ENCODE data around the gene VPS33A.
A peak's percentile ranks its signal among the peaks of the same experiment; 100 is the strongest.
"Not testable (repeated sequence)": the region's sequence is repeated elsewhere in the genome, so short reads cannot be mapped to it uniquely, and the experiment has no call there.

Gene VPS33A

DNA sequence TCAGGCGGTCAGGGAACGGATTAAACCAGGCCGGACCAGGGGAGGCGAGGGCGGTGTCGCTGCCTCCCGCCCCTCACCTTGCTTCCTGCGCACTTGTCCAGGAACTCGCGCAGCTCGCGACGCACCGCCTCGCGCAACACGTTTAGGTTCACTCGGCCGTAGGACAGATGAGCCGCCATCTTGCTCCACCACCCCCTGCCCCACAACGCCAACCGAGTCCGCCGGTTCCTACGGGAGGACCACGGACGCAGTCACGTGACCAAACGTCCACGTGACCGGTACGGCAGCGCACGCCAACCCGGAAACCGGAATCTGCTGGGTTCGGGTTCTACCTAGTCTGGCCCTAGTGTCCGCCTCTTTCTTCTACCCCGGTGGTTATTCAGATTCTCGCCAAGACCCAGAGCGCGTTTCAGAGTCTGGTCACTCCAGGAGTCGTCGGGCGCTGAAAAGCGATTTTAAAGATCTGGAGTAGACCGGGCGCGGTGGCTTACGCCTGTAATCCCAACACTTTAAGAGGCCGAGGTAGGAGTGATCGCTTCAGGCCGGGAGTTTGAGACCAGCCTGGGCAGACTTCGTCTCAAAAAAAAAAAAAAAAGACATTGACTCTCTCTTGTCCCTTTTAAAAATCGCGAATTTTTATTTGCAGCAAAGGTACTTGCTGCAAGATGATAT is at the start of gene VPS33A:
TSS of gene VPS33A (minus strand) at position 265 of the 672 bp plus-strand sequence. CDS start at position 179, 86 bp downstream.
- peak; percentile 97 for DNase-seq (ENCODE audit: low spot score)

DNA sequence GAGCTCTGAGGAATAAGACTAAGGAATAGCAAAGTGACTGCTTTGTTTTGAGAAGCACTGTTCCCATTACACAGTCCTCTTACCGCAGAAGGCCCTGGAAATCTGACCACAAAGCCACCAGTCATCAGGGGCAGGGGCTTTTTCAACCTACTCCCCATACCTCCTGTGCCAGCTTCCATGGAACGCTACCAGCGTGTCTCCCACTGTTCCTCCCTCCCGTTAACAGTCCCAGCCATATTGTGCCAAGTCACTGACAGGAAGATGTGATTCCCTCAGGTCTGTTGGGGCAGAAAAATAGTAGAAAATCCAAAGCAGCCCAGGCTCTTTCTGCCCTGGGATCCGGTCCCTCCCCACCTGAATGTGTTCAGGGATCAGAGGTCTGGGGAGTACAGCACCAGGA is 46.6 kb upstream of the VPS33A start:
- DNase-seq (ENCODE audit: low spot score): no peak

DNA sequence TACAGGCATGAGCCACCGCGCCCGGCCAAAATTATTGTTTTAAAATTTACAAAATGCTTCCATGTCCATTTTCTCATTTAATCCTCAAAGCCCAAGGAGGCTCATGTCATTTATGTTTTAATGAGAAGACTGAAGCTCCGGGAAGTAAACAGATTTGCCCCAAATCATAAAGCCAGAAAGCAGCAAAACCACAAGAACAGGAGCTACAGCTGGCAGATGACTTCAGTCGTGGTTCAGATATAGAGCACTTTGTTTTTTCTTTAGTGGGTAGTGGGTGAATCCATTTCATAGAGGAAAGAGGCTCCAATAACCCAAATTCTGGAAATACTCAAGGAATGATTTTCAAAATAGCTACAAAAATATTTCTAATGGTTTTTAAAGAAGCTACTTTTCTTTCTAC is 45.4 kb upstream of the VPS33A start:
- DNase-seq (ENCODE audit: low spot score): no peak

DNA sequence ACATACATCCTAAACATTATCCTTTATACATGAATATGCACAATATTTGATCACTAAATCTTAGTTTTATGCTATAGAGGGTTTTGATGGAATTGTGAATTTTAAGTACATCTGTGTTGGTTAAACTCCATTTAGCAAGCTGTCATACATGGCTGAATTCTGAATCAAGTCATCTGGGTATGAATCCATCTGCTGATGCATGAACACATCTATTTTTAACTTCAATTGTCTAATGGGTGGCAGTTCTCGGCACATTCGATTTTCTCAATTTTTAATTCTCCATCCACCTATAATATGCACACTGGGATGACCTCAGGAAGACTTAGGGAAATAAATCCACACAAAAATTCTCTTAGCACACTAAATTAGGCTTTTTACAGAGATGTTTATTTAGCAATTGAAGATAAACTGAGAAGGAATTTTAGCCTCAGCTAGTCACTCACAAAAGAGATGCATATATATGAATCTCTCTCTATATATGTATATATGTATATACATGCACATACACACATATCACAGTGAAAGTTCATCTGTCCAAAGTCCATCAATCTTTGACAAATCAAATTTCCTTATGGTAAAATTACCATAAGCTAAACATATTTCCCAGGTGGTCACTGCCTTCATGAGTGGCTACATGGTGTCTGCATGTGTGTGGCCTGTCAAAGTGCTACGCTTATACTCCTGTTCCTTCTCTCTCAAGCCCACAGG is 44.5 kb upstream of the VPS33A start:
- DNase-seq (ENCODE audit: low spot score): peak; percentile 24

DNA sequence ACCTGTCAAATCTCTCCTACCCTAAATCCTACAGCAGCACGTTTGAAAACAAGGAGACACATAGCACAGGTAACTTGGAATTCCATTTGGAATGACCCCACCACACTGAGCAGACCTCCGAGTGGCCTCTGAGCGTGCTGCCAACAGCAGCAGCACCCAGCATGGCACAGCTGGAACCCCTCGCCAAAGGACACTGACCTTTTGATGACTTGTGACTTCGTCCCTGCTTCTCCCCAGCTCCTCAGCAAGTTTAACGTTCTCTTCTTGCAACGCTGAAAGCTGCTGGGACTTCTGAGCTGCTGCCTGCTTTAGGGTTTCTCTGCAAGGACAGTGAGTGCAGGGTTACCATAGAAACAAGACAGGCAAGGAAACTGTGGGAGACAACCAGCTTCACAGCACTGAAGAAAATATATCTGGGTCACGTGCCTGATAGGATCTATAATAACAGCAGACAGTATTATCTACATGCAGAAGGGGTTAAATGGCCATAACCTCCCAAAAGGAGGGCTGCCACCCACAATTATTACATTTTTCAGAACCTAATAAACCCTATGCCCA is 43.3 kb upstream of the VPS33A start:
- DNase-seq (ENCODE audit: low spot score): peak; percentile 60

DNA sequence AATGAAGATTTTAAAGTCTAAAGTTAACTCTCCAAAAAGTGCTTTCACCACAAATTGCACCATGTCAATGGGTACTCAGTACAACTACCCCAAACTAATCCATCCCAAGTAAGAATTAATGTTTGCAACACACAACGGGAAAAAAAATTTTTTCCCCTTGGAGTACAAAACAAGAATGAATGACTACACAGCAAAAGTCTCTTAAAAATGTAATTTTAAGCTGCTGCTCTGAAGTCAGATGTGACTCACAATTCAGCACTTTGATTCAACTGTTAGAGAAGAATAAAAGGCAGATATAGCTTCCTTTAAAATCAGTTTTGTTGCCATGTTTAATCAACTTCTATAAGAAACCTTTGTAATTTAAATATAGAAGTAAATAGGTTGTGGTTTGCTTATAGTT is 42.5 kb upstream of the VPS33A start:
- DNase-seq (ENCODE audit: low spot score): no peak

DNA sequence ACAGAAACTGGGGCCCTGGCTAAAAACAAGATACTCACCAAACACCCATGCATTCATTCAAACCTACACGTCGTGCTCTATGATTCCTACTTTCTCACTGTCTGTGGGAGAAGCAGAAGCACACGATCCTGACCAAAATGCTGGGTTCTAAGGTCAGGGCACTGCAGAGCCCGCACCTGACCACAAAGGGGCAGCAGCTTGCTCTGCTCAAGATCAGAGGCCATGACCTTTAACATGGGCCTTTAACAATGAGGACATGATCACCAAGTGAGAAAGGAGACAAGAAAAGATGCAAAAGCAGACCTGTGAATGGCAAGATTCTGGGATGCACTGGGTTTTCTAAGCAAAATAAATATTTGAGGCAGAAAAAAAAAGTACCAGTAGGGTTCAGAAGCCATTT is 40.1 kb upstream of the VPS33A start:
- DNase-seq (ENCODE audit: low spot score): no peak

DNA sequence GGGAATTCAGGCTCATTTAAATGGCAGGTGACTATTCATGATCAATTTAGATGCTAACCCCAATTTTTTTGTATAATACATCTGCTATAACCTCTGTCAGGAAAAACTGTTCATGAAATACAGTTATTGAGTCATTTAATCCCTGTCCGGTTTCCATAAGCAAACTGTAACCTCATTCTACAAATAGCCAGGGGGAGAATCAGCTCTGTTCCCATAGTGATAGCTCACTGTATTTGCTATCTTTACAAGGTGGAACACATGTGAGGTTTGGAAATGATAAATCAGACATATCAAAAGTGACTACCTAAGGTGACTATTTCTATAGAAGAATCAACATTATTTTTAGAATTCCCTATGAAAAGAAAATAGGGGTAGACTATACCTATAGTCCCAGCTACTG is 38.6 kb upstream of the VPS33A start:
- DNase-seq (ENCODE audit: low spot score): no peak

DNA sequence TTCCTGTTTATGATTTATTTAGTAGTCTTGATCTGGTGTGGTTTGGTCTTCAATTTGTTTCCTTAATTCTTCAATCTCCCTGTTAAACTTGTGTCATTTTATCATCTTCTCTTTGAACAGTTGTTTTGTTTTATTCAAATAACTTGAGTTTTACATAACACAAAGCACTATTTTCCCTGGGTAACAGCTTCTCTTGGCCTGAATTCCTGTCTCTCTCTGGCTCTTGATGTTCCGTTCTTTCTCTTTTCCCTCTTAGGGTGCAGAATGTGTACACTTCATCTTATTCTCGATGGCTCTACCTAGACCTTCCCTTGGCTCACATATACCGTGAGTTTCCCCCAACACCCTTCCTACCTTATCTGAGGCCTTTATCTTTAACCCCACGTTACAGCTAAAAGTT is 36.8 kb upstream of the VPS33A start:
- DNase-seq (ENCODE audit: low spot score): peak; percentile 33

DNA sequence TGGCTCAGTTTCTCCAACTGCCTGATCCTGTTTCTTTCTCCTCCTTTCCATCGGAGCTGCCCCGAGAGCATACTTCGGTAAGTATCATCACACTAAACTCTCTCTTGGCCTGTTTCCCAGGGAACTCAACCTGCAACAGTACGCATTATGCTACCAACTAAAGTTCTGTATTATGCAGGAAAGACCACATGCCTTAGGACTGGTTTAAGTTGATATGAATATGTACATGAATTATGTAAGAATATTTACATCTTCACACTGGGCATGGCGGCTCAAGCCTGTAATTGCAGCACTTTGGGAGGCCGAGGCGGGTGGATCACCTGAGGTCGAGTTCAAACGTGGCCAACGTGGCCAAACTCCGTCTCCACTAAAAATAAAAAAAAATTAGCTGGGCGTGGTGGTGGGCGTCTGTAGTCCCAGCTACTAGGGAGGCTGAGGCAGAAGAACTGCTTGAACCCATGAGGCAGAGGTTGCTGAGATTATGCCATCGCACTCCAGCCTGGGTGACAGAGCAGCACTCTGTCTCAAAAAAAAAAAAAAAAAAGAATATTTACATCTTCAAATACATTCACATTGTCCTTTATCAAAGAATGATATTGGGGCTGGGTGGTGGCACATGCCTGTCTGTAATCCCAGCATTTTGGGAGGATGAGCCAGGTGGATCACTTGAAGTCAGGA is 31.9 kb upstream of the VPS33A start:
- DNase-seq (ENCODE audit: low spot score): no peak

DNA sequence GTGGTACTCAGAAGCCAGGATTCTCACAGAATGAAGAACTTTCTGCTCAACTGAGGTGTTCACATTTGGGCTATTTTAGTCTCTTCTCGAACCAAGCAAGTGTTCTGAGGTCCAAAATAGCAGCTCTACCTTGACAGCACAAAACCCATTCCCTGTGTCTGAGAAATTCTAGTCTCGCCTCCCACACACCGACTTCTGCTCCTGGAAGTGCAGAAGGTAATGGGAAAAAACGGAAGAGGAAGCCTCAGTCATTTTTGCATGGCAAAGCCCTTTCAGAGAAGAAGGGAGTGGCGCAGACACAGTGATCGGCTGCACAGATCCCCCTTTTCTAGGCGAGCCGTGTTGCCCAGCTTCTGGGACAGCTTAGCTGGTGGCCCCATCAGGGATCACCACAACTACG is 31.2 kb upstream of the VPS33A start:
- no peak for DNase-seq (ENCODE audit: low spot score)

DNA sequence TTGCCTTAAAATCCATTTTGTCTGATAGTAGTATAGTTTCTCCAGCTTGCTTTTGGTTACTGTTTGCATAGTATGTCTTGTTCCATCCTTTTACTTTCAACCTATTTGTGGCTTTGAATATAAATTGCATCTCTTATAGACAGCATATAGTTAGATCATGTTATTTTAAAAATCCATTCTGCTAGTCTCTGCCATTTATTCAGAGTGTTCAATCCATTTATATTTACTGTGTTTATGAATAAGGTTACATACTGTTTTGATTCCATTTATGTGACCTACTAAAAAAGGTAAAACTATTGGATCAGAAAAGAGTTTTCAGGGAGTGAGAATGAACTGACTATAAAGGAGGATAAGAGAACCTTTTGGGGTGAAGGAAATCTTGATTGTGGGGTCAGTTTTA is 29.6 kb upstream of the VPS33A start:
- no peak for DNase-seq (ENCODE audit: low spot score)

DNA sequence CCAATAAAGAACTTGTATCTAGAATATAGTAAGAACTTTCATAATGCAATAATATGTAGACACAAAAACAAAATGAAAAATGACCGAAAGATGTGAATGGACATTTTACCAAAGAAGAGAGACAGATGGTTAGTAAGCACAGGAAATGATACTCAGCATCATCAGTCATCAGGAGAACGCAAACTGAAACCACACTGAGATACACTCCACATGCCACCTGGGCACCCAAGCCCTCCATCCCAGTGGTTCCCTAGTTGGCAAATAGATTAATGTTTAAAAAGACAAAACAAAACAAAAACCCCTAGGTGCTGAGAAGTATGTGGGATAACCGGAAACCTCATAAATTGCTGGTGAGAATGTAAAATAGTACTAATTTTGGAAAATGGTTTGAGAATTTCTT is 26.8 kb upstream of the VPS33A start:
- DNase-seq (ENCODE audit: low spot score): no peak

DNA sequence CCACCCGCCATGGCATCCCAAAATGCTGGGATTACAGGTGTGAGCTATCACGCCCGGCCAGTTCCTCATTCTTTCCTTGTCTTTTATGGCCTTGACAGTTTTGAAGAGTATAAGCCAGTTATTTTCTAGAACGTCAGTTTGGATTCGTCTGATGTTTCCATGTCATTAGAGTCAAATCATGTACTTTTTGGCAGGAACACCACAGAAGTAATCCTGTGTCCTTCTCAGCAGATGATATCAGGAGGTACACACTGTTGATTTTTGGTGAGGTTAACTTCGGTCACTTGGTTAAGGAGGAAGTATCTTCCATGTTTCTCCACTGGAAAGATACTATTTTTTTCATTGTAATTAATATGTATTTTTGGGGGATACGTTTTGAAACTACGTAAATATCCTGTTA is 25.1 kb upstream of the VPS33A start:
- DNase-seq (ENCODE audit: low spot score): no peak

DNA sequence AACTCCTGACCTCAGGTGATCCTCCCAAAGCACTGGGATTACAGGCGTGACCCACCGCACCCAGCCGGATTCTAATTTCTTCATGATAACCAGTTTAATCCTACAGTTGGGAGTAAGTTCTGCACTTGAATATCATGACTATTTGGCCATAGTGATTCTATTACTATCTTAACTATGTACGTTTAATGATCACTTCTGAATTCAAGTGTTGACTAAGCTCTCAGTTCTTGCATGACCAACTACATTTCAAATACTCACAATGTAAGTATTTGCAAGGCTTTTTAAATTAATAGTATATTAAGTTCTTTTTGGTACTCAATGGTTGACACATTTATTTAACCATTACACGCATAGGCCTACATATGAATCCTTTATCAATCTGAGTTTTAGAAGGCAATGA is 17.4 kb upstream of the VPS33A start:
- no peak for DNase-seq (ENCODE audit: low spot score)

DNA sequence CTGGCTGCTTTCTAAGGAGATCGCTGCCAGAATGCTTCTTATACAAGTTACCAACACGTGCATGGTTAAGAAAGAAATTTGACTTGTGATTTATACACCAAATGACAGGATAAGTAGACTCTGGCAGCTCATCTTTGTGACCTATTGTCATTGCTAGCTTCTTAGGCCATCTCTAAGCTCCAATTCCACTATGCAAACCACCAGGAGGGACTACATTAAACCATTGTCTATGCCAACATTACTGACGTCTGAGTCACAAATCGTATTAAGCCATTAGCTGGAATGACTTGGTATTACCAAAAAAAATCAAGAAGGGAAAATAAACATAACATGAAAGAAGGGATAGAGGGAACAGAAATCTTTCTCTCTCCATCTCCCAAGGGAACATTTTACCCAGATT is 15.8 kb upstream of the VPS33A start:
- DNase-seq (ENCODE audit: low spot score): no peak

DNA sequence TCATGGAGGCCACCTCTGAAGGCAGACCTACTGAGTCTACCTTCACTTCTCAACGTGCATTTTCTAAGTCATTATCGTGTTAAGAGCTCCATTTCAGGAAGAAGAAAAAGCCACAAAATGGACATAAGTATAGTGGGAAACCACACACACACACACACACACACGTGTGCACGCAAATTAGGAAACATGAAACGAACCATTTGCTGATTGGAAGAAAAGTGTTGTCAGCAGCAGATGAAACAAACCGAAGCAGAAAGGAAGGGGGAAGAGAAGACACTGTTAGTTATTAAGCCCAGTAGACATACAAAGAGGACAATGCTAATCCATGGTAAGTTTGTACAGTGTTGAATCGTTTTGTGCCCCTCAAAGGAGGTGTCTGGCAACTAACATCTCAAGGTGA is 9.9 kb upstream of the VPS33A start:
- no peak for DNase-seq (ENCODE audit: low spot score)

DNA sequence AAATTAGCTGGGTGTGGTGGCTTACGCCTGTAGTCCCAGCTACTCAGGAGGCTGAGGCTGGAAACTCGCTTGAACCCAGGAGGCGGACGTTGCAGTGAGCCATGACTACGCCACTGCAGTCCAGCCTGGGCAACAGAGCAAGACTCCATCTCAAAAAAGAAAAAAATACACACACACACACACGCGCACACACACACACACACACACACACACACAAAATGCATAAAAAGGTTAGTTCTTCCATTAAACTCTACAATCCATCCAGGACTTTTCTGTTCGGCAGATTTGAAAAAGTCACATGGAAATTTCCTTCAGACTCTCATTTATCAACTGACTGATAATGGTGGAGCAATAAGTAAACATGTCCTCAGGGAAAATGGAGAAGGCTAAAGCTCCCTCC is 9.2 kb upstream of the VPS33A start:
- no peak for DNase-seq (ENCODE audit: low spot score)

DNA sequence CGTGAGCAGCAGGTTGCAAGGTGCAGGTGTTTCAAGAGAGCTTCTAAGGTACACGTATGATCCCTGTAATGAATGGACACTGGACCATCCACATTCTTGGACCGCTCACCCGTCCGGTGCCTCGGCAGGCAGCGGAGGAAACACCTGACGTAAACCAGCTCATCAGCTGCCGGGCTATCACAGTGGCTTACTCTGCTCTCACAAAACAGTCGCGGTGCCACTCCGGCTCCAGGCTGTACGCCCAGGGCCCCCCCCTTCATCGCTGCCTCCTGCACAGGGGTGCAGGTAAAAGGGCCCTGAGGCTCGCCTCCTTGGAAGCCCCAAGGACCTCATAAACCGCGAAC is 436 bp downstream of the VPS33A start:
- peak; percentile 51 for DNase-seq (ENCODE audit: low spot score)

DNA sequence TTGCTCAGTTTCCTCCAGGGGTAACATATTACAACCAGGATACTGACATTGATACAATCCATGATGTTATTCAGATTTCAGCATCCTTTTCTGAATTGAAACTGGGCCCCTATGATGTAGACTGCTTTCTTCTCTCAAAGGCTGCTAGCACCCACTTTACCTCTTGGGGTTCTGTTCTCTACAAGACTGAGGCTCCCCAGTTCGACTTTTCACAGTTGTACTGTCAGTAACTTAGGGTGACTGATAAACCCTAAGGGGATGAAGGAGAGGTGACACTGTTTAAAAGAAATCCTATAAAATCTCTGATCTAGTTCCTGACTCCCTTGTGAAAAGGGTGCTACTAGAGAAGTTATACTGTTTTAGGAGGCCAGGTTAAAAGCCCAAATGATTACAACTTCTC is 818 bp downstream of the VPS33A start:
- no peak for DNase-seq (ENCODE audit: low spot score)

DNA sequence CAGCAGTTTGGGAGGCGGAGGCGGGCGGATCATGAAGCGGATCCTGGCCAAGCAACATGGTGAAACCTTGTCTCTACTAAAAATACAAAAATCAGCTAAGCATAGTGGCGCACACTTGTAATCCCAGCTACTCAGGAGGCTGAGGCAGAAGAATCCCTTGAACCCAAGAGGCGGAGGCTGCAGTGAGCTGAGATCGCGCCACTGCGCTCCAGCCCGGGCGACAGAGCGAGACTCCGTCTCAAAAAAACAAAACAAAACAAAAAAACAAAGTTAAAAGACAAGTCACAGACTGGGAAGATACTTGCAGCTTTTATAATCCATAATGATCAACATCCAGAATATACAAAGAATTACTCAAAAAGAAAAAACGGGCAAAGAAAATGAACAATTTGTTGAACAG is 5.6 kb downstream of the VPS33A start:
- DNase-seq (ENCODE audit: low spot score): not testable (repeated sequence)

DNA sequence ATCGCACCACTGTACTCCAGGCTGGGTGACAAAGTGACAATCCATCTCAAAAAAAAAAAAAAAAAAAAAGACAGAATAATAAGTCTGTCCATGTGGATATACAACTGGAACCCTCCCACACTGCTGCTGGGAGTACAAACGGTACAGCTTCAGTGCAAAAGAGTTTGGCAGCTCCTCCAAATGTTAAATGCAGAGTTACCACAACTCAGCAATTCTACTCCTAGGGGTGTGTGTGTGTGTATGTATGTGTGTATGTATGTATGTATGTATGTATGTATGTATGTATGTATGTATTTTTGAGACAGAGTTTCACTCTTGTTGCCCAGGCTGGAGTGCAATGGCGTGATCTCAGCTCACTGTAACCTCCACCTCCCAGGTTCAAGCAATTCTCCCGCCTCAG is 7.4 kb downstream of the VPS33A start:
- DNase-seq (ENCODE audit: low spot score): peak; percentile 32

DNA sequence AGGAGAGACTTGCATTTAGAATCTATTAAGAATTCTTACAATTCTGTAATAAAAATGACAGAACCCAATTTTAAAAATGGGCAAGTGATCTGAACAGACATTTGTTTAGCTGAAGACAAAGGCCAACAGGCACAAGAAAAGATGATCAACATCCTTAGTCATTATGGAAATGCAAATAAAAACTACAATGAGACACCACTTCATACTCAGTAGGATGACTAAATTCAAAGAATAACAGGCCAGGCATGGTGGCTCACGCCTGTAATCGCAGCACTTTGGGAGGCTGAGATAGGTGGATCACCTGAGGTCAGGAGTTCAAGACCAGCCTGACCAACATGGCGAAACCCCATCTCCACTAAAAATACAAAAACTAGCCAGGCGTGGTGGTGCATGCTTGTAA is 7.8 kb downstream of the VPS33A start:
- DNase-seq (ENCODE audit: low spot score): not testable (repeated sequence)

Measured in Ammon's horn (tissue), 1 donor.